HG02678 (cell line): ENCODE results near the gene FAM78B.

ENCODE experiments used
- ATAC-seq: cut with Tn5 transposase; IDR thresholded peaks from one replicate; pipeline ENCODE4 v1.9.1; 2021; ENCODE audit warnings: mild to moderate bottlenecking, moderate library complexity; ENCODE audit not compliant: unreplicated experiment

The FAM78B gene

DNA sequence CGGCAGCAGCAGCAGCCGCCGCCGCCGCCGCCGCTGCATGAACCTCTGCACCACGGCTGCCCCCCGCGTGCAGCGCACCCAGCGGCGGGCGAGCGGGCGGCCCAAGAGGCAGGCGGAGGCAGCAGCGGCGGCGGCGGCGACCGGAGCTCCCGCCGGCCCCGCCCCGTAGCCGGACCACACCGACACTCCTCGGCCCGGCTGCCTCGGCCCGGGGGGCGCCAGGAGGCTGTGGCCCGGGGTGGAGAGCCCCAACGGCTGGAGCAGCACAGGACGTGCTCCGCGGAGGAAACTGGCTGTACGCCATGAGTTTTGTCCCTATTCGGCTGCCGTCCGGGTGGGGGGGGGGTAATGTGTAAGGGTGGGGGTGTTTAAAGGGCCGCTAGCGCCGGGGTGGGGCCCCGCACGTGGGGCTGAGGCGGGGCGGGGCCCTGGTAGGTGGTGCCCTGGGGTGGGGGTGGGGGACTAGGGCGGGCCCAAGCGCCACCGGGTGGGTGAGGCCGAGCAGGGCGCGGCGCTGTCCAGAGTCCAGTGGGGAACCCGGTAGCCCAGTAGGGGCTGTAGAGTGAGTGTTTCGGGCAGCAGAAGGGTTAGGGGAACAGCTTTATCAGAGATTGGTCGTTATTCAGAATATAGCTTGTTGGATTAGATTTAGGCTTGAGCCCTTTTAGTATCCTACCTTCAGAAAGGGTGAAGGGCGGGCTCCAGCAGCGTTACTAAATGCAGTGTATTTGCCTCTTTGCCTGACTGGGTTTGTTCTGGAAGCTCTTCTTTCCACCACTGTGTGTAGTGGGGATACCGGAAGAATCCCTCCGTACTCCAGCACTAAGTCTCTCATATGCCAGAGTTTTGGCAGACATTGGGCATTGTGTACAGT lies at the start of gene FAM78B:
FAM78B (minus strand) TSS at position 304 of the 874 bp plus-strand sequence. CDS start 753 bp downstream, outside the sequence.
- peak; percentile 44 for ATAC-seq

DNA sequence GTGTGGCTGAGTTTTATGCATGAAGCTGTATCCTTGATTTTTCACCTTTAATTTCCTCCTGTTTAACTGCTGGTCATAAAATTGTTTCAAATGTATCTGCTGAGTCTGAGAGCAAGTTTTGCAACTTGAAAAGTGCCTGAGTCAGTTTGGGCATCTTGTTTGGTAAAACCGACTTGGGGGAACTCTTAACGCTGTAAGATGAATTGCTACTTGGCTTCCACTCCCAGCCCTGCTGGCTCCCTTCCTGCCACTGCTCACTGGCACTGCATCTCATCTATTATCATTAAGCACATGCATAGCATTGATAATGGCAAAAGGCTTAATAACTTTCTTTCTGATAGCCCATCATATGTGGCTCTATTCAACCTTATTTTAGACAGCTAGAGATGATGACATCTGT lies 35.7 kb upstream of the FAM78B start:
- ATAC-seq, result no peak

GRCh38 chr1:166200743-166201142 lies 33.9 kb upstream of the FAM78B start:
- ATAC-seq, result no peak

GRCh38 chr1:166197597-166197996 lies 30.8 kb upstream of the FAM78B start:
- no peak for ATAC-seq

GRCh38 chr1:166197141-166197540 lies 30.3 kb upstream of the FAM78B start:
- ATAC-seq, result no peak

- ATAC-seq, result no peak
These were observed 26.4 kb upstream of the FAM78B start for GRCh38 chr1:166193057-166193698.

GRCh38 chr1:166190400-166190799 lies 23.6 kb upstream of the FAM78B start:
- no peak for ATAC-seq

DNA sequence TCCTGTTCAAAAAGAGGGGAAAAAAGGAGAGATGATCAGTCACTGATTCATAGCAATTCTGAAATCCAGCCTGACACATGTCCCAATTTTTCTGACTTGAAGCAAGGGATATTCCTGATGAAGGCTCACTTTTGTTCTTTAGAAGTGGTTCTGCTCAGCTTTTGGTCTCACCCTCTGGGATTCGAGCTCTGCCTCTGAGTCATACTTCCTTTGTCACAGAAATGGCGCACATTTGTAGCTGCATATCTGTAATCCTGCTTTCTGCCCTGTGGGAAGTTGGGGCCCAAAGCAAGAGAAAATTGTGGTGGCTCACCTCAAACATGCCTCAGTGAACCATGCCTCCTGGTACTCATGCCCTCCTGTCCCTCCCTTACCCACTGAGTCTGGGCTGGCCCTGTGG lies 22.3 kb upstream of the FAM78B start:
- no peak for ATAC-seq

- no peak for ATAC-seq
These were observed 18.7 kb upstream of the FAM78B start for GRCh38 chr1:166185526-166185925.

DNA sequence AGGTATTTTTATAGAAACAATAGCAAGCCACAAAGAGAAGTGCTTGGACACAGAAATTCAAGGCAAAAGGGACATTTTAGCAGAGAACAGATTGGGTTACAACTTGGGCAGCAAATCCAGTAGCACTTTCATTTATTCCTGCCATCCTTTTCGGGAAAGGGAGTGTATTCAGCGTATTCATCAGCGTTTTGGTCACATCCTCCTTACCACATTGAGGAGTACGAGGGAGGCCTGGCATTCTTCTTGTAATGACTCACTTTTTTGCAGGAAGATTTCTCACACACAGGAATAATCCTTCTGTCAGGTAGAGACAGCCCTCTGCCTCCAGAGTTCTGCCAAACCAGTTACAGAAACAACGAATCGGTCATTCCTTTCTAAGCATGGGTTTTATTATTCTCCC lies 18.1 kb upstream of the FAM78B start:
- no peak for ATAC-seq

DNA sequence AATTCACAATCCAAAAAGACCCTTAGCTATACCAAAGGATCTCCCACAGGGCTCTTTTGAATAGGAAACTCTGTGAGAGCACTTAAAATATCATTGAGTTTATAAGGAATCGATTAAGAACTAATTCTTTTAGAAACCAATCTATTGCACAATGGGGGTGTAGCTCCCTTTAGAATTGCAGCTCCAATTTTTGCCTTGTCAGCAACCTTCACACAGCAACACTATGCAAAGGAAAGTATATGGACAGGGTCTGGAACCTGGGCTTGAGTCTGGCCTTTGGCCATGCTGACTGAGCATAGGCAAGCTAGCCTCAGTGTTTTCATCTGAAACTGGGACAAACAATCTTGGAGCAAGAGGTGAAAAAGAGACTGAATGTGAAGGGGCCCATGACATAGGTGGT lies 17.2 kb upstream of the FAM78B start:
- no peak for ATAC-seq

GRCh38 chr1:166182281-166182680 lies 15.5 kb upstream of the FAM78B start:
- no peak for ATAC-seq

- no peak for ATAC-seq
These were observed 9.6 kb upstream of the FAM78B start for GRCh38 chr1:166176416-166176815.

- ATAC-seq, result no peak
These were observed 8.2 kb upstream of the FAM78B start for GRCh38 chr1:166175032-166175431.

DNA sequence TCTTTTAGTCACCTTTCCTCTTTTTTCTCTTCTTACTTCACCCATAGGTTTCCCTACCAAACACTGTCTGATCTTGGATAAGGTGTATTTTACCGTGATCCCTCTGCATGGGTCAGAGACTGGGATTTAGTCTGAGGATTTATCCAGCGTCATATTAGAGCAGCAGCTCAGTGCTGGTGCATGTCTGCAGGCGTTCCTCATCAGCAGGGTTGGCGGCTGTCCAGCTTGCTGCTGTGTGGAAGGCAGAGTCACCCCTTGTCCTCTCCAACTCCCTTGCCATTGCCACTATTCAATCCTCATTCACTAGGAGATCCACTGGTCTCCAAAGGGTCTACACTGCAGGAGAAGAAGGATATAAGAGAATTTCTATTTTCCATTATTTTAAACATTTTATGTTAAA lies 7.3 kb upstream of the FAM78B start:
- ATAC-seq, result no peak

GRCh38 chr1:166172106-166172505 lies 5.3 kb upstream of the FAM78B start:
- no peak for ATAC-seq

DNA sequence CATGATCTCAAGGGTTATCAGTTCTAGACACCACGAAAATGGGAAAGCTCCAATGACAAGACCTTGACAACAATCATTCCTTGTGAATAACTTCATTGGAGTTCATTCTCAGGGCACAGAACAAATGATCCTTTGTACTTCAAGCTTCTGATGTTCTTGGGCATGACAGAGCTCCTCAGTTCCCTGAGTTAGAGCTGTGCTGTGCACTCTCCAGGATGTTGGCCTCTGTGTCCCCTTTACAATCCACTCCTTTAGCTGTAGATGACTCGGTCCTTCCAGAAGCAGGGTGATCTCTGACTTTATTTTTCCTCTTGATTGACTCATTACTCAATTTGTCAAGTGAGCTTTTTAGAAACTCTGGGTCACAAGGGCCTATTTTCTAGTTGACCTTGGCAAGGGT lies 3.9 kb upstream of the FAM78B start:
- ATAC-seq, result no peak

DNA sequence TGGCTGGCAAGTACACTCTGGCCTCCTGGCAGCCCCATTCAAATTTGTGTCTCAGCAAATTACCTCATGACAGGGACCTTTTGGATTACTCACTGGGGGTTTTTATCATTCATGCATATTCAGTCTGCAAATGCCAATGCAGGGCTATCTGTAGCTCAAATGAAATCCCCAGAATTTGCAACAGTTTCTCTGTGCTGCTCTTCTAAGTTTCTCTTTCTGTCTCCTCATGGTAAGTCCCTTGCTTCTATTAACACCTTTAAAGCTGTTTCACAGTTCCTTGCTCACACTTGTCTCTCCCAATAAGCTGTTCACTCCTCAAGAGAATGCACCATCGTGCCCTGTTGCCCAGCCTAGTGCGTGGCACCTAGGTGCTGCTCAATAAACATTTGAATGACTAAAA lies 3.3 kb upstream of the FAM78B start:
- peak; percentile 55 for ATAC-seq

DNA sequence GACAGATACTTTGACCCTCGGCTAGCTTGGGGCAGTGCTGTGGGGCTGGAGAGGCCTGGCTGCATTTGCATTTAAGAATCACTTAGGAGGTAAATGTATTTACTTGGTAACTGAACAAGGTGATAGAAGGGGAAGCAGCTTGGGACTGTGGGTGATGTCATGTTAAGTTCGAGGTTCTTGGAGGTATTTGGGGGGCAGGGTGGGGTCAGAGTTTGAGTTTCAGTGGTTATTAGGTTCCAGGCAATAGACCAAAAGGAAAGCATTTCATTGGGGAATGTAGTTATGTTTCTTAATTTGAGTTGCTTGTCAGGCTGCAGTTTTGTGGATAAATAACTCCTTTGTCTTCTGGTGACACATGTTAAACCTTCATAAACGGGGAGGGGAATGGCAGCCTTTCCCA lies 2.4 kb upstream of the FAM78B start:
- no peak for ATAC-seq

DNA sequence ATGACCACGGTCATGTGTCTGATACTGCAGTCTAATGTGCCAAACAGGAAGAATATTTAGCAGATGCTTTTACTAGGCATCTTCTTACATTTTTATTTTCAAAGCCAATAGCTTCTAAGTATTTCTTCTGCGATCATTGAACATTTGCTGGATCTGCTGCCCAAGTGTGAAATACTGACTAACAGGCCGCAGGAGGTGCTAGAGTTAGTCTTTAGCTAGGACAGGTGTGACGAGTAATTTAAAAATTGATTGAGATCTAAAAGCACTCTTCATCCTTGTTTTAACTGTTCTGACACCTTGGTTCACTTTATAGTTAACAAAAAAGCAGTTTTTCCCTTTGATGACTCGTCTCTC lies 748 bp upstream of the FAM78B start:
- no peak for ATAC-seq

DNA sequence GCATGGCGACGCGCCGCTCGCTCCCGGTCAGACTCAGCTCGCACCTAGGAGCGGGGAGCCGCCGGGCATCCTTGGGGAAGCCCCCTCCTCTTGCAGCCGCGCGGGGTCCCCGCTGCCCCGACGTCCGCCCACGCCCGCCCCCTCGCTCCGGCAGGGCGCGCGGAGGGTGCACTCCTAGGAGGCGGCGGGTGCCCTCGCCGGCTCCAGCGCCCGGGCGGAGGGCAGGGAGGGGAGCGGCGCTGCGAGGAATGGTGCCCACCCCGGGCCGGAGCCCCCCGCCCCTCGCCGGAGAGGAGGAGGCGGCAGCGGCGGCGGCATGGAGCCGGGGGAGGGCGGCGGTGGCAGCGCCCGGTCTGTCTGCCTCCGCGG lies 488 bp downstream of the FAM78B start:
- peak; percentile 11 for ATAC-seq

DNA sequence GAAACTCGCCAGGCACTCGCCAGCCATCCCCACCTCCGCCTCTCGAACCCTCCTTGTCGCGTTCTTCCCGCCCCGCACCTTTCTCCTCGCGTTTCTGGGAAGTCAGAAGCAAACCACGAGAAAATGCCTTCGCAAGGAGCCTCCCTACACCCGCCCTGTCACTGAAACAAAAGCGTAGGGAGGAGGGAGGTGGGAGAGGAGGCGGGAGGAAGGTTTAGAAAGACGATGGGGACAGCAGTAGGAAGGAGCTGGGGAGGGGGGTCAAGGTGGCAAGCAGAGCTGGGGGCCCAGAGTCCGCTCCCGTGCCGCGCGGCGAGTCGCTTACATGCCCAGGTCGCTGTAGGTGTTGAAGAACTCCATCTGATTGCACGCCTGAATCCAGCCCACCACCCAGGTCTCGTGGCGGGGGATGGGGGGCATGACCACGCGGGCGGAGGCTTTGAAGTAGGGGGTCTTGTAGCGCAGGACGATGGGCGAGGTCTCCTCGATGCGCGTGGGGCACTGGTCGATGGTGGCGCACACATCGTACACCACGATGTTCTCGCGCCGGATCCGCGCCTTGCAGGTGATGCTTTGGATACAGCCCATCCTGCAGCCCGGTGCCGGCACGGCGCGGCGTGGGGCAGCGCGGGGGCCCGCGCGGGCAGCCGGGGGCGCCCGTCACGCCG lies 1.0 kb downstream of the FAM78B start:
- ATAC-seq, result peak; percentile 2
